Stimulated activated CD4-positive, alpha-beta T cell treated with anti-CD3 and anti-CD28 coated beads, Interleukin-15, amount 100 ng/mL, for 48 hours (primary cell): ENCODE data around the gene LDB3.

ENCODE experiments used
- DNase-seq, 2 donors: peaks; one replicate each; pipeline ENCODE4 v3.0.0-alpha.2; 2020; ENCODE audit warnings: low read depth in 2 of 2

LDB3 gene

DNA sequence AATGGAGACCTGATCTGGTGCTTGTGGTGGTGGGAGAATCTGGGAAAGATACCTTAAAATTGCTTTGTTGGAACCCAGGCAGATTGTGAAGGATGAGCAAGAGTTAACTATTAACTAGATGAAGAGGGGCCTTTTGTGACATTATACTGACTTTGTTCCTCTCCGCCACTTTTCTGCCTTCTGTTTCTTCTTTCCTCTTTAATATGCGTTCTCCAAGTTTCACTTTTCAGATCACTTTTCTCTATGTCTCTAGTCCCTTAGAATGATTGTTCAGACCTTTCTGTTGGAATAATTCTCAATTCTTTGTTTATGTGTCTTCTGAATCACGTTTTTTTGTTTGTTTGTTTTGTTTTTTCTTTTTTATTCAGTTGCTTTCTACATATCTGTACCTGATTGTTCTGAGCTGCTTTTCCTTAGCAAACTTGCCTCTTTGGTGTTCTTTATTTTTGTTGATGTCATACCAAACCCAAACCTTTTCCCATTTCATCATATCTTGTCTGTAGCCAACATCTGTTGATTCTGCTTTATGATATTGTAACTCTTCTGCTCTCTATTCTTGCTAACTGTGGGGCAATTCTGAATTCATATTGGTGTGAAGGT is 90.9 kb downstream of the LDB3 start:
- no peak for DNase-seq

DNA sequence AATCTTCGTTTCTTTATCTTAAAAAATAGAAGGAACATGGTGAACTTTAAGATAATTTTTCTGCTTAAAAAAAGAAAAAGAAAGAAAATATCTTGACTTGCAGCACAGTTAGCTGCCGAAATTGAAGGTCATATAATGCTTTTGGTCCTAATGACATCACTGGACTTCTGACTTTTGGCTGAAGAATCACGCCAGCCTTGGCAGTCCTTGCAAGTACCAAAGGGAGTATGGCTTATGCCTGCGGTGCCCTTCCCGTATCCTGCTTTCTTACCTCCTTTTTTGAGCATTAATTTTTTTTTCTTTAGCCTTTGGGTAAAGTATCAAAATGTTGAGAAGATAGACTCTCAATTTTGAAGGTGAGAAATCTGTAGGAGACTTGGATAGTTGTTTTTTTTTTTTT is 95.1 kb downstream of the LDB3 start:
- no peak for DNase-seq

DNA sequence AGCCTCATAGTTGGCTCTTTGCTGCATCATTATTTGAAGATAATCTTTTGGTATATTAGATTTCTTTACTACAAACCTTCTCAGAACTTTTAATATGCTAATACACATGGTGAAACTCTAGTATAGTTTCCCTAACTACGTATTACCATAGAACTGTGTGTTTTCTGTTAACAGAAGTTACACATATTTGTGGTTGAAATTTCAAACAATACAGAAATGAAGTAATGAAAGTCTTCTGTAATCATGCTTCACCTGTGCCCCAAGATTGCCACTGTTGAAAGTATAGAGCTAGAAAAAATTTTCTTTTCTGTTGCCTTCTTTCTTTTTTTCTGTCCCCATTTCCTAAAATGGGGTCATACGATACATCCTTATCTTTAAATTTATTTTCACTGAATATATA is 97.2 kb downstream of the LDB3 start:
- no peak for DNase-seq

DNA sequence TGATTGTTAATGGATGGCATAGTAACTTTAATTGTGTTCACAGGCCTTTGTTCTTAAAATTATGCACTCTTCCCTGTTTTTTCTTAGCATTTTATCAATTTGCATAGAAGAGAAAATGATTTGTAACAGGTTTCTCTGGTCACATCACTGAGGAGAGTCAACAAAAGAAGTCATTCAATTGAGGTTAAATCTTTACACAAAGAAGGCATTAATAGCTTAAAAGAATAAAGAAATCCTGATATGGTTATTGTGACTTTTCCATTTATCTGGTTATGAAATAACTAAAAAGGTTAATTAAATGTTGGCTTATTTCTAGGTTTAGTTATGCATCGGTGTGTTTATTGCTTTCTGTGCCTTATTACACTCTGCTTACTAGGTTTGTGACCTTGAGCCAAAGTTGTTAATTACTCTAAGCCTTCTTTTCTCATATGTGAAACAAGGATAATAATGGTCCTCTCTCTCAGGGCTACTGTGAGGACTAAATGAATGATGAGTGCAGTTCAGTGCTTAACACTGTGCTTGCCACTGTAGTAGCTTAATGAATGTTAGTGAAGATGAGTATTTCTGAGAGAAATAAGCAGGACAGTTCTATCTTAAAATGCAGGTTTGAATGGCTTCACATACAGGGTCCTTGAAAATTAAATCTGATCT is 100.2 kb downstream of the LDB3 start:
- DNase-seq = no peak

DNA sequence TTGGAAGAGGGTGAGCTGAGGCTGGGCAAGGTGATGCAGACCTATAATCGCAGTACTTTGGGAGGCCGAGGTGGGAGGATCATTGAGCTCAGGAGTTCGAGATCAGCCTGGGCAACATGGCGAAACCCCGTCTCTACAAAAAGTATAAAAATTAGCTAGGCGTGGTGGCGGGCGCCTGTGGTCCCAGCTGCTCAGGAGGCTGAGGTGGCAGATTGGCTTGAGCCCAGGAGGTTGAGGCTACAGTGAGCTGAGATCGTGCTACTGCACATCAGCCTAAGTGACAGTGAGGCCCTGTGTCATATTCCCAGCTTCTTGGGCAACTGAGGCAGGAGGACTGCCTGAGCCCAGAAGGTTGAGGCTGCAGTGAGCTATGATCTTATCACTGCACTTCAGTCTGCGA is 101.7 kb downstream of the LDB3 start:
- DNase-seq = no peak

DNA sequence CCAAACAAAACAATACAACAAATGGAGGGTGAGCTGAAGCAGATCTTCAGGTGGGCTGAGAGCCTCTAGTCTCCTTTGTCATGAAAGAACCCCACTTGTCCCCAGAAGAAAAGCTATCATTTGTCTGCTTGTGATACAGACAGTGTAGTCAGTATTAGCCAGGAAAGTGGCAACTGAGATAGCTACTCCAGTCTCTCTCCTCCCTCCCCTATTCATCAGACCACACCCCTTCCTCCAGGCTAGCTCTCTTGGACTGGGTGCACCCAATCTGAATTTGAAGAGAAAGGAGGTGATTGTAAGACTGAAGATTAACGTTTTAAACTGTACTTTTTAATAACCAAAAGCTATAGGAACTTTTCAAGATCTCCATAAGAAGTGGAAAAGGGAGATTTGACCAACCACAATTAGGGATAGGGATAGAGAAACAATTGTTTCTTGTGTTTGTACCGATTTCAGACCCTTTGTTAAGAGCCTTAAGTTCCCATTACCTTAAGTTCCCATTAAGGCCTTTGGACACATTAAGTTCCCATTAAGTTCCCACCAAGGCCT is 102.2 kb downstream of the LDB3 start:
- DNase-seq = no peak

DNA sequence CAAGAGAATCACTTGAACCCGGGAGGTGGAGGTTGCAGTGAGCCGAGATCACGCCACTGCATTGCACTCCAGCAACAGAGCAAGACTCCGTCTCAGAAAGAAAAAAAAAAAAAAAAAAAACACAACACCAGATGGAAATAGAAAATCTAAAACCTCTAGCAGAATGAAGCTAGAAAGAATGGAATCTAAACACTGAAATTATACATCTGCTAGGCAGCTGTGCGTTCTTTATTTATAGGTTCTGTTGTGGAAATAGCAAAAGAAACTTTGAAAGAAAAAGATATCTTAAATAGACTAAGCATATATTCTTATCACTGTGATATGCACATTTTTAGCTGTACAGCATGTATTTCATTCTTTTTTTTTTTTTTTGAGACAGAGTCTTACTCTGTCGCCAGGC is 105.2 kb downstream of the LDB3 start:
- no peak for DNase-seq

DNA sequence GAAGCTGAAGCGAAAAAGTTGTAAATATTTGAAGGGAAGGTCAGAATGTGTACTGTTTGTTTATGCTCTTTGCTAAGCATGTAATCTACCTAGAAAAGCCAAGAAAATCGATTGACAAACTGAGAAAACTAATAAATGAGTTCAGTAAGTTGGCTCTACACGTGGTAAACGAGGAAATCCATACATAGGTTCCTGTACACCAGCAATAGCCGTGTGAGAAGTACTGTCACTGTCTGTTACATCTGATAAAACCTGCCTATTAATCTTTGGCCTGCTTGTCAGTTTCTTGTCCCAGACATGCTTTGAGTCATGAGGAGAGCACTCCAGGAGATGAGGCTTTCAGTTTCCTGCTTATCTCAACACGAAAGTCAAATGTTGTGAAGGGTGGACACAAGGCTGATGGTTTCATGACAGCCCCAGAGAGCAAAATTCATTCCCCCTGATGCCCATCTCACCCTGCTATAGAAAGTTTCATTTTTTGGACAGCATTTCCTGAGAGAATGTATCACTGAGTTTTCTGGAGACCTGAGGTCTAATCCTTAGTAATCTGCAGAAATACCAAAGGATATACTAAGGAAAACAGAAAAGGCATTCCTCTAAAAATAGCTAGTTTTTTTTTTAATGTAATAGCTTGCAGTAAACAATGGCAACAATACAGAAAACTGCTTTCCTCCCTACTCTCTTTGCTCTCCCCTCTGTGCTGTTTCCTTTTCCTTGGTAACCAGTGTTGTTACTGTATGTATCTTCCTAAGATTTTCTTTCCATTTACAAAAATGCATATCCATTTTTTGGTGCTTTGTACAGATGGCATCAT is 107.0 kb downstream of the LDB3 start:
- no peak for DNase-seq

DNA sequence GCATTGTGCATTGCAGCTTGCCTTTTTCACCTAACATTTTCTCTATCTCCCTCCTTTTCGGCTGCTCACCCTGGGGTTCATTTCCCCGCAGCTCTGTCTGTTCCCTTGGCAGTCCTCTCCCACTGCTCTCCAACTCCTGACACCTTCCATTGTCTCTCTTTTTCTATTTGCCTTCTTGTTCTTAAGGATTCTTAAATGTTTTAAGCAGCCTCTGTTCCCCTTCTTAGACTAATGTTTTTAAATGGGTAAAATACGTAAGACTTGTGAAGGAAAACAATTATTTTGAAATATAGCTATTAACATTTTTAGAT is 107.5 kb downstream of the LDB3 start:
- DNase-seq = no peak

DNA sequence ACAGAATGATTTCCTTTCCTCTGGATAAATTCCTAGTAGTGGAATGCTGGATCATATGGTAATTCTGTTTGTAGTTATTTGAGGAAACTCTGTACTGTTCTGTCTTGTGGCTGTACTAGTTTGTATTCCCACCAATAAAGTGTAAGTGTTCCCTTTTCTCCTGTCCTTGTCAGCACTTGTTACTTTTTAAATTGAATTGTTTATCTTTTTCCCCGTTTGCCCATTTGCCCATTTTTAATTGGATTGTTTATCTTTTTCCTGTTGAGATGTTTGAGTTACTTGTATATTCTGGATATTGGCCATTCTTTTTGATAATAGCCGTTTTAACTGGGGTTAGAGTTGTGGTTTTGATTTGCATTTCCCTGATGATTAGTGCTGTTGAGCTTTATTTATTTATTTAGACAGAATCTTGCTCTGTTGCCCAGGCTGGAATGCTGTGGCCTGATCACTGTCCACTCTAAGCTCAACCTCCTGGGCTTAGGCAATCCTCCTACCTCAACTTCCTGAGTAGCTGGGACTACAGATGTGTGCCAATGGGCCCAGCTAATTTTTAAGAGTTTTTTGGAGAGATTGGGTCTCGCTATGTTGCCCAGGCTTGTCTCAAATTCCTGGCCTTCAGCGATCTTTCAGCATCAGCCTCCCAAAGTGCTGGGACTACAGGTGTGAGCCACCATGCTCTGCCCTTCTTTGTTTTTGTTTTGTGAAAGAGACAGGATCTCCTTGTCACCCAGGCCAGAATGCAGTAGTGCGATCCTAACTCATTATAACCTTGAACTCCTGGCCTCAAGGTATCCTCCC is 111.1 kb downstream of the LDB3 start:
- DNase-seq = no peak

DNA sequence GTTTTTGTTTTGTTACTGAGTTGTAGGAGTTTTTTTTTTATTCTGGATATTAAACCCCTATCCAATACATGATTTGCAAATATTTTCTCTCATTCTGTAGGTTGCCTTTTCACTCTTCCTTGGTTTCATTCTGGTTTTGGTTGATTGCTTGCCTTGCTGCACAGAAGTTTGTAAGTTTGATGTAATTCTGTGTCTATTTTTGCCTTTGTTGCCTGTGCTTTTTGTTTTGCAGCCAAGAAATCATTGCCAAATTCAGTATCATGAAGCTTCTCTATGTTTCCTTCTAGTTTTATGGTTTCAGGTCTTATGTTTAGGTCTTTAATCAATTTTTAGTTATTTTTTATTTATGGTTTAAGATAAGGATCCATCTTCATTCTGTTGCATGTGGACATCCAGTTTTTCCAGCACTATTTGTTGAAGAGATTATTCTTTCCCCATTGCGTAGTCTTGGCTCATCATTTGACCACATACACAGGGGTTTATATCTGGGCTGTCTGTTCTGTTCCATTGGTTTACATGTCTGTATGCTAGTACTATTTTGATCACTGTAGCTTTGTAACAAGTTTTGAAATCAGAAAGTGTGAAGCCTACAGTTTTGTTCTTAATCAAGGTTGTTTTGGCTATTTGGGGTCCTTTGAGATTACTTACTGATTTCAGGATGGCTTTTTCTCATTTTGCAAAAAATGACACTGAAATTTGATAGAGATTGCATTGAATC is 114.5 kb downstream of the LDB3 start:
- DNase-seq = no peak

DNA sequence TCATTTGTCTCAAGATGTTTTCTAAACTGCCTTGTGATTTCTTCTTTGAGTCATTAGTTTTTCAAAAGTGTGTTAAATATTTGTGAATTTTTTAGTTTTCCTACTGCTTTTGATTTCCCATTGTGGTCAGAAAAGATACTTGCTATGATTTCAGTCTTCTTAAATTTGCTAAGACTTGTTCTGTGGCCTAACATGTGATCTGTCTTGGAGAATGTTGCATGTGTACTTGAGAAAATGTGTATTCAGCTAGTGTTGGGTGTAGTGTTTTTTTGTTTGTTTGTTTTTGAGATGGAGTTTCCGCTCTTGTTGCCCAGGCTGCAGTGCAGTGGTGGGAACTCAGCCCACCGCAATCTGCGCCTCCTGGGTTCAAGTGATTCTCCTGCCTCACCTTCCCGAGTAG is 116.7 kb downstream of the LDB3 start:
- no peak for DNase-seq
